ENCODE results near the gene CD47.

Gene CD47

DNA sequence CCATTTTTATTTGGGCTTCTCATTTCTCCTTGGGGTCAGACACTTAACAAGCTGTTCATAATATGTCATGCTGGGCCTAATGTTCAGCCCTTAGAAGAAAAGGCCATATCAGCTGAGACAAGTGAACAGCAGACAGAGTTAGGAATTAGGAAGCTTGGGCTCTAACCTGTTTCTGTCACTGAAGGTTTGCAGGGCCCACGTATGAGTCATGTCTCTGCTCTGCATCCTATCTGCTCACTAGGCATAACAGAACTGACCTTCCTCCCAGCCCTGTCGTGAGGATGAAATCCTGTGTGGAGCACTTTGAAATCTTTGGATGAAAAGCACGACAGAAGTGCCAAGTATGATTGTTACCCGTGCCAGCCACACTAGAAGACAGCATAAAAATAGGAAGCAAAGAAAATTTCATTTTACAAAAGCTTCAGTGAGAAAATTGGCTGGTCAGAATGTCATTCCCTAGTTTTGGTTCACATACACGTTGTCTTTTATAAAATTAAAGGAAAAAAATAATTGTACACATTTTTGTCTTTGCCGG is 26.5 kb upstream of the CD47 start:
- no peak for DNase-seq (ENCODE audit: low read depth)

DNA sequence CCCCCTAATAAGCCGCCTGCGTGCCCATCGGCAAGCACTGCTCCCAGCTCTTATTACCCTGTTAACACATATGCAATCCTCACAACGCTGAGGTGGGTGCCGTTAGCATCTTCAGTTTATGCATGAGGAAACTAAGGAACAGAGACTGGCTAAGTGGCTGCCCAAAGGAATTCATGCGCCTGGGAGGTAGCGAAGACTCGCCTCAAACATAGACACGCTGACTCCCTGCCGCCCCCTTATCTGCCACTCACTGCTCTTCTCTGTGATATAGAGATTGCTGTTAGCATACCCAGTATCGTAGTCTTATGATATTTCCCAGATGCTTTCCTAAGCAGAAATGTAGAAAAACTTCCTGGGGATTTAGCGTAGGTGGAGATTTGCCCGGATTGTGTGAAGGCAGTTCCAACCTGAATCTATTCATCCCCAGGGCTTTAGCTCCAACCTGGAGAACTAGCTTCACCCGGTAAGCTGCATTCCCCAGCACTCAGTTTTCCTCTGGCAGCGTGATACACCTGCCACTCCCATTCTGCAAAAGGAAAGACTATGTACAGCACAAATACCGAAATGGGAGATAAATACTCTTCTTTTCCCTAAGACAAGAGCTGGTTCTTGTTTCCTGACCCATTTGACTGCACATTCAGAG is 23.7 kb upstream of the CD47 start:
- DNase-seq (ENCODE audit: low read depth), result no peak

DNA sequence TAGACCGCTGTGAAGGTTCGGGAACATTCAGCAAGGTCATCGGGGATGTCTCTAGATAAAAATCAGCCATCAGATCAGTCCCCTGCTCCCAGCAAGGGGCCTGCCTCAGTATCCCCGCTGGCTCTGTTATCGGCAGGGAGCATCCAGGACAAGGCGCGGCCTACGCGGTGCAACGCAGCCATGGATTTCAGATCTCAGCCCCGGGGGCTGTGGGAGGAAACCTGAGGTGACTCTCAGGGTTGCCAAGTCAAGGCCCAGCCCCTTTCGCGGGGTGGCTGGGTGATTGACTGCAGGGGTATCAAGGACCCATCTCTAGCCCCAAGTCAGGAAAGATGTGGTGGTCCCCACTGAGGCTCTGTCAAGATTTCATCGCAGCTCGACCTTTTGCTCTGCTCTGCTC is 23.1 kb upstream of the CD47 start:
- DNase-seq (ENCODE audit: low read depth), result no peak

DNA sequence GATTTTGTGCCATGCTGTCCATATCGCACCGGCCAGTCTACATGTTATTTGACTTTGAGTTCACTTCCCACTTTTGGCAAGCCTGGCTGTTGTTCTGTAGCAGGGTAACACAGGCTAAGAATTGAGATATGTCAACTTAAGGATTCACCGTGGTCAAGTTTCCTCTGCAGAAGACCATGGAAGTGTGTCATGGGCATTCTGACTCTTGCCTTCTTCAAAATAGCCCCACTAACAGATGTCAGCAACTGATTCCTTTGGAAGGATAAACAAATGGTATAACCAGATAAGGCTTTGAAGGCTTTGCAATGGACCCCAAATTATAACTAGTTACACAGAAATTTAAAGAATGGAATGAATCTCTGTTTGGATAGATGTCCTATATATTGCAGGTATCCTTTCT is 20.1 kb upstream of the CD47 start:
- DNase-seq (ENCODE audit: low read depth), result no peak

DNA sequence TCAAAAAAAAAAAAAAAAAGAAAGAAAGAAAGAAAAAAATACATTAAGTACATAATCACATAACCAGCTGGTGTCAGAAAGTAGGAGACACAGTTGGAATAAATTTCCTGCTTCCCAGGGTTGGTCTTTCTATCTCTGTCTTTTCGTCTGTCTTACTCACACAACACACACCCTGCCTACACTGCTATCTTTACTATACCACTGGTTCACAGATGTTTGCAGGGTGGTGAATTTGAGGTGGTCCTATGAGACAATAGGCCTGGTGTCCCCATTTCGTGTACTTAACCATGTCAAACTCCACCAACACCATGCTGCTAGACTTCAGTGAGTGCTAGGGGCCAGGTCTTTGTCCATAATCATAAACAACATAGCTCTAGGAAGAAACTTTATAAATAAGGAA is 17.6 kb upstream of the CD47 start:
- DNase-seq (ENCODE audit: low read depth), result no peak

DNA sequence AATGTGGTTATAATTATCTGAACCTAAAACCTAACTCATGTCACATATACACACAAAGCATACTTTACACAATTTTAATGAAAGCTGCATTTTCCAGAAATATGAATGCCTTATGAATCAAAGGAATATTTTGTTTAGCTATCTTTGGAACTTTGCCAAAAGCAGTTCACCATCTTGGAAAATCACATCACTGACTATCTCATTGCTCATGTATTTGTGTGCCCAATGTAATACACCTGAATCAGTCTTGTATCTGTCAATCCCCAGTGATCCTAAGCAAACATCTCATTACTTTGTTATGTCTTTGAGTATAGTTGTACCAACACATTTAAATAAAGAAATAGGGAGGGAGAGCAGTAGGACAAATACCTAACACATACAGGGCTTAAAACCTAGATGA is 15.6 kb upstream of the CD47 start:
- no peak for DNase-seq (ENCODE audit: low read depth)

DNA sequence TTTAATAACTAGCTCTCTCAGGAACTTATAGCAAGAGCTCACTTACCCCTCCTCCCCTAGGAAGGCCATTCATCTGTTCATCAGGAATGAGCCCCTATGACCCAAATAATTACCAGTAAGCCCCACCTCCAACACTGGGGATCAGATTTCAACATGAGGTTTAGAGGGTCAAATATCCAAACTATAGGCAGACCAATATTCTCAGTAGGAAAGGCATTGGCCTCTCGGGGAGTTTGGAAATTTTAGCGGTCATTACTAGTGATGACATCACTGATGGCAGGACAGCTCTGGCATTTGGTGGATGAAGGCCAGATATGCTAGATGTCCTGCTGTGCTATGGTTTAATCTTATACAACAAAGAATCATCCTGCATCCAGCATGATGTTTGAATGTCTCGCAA is 15.2 kb upstream of the CD47 start:
- no peak for DNase-seq (ENCODE audit: low read depth)

DNA sequence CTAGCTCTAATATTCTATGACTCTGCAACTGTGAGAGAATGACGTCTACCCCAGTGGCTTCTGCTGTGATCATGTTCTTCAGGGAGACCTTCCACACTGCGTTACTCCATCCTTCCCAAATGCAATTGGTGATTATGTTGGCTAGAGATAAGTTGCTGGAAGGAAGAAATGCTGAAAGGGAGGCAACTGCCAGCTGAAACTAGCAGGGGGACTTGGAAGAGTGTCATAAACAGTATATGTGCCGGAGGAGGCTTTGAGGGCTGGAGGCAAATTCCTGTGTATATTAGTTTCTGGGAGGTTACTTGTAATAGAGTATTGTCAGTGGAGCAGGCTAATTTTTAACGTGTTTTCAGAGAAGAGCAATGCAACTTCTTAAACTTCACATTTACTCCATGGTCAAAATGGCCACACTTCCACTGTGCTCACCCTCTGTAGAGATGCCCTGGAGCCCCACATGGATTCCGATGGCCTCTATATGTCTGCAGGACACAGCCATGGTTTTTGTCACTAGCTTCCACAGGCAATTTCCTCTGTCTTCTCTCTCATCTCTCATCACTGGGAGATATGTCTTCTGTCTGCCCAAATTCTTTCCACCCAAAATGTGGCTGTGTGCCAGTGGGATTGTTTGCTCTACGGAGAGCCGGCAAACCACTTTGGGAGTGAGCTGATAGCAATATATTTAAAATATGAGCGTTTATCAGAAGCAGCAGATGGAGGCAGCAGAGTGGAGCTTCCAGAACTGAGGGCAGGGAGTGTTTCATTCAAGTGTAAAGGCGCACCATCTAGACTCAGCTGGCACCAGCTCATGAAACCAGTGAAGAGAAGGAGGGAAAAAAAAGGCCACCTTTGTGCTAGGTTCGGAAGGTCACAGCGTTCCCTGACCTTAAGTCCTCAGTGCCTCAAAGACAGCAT is 13.3 kb upstream of the CD47 start:
- DNase-seq (ENCODE audit: low read depth), result no peak

DNA sequence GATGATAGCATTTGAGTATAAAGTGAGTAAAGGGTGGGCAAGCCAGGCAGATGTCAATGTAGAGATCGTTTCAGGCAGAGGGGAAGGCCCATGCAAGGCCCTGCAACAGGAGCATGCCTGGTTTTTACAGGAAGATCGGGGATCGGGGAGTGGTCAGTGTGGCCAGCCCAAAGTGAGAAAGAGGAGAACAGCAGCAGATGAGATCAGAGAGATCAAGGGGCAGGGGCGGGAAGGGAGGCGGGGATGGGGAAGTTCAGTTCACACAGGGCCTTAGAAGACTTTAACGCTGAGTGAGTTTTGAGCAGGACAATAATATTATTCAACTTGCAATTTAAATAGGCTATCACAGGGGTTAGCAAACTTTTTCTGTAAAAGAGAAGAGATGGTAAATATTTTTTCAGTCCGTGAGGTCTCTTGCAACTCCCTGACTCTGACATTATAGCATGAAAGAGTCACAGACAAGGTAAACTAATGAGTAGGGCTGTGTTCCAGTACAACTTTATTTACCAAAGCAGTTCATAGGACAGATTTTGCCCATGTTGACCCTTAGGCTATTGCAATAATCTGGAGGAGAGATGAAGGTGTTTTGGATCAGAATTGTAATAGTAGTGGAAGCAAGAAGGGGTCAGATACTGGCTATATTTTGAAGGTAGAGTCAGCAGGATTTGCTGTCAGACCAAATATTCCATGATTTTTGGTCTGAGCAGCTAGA is 12.4 kb upstream of the CD47 start:
- no peak for DNase-seq (ENCODE audit: low read depth)

DNA sequence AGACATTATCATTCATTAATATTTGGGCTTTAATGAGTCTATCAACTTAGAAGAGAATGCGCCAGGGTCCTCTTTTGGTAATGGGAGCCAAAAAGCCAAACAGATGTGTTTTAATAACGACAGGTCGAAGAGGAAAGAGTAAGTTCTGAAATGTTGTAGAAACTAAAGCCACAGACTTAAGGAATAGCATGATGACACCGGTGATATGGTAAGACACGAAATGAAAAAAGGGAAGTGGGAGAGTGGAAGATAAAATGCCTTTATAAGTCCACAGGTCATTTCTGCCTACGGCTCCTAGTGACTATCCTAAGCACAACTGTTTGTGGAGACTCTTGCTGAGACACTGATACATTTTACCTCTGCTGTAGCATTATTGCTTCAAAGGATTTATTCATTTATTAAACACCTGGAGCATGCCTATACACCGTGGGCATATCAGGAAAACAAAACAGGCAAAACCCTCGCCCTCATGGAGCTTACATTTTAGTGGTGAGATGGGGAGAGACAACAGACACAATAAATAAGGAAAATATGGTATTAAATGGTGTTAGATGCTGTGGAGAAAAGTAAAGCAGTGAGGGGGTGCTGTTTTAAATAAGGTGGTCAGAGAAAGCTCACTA is 11.7 kb upstream of the CD47 start:
- DNase-seq (ENCODE audit: low read depth), result no peak

DNA sequence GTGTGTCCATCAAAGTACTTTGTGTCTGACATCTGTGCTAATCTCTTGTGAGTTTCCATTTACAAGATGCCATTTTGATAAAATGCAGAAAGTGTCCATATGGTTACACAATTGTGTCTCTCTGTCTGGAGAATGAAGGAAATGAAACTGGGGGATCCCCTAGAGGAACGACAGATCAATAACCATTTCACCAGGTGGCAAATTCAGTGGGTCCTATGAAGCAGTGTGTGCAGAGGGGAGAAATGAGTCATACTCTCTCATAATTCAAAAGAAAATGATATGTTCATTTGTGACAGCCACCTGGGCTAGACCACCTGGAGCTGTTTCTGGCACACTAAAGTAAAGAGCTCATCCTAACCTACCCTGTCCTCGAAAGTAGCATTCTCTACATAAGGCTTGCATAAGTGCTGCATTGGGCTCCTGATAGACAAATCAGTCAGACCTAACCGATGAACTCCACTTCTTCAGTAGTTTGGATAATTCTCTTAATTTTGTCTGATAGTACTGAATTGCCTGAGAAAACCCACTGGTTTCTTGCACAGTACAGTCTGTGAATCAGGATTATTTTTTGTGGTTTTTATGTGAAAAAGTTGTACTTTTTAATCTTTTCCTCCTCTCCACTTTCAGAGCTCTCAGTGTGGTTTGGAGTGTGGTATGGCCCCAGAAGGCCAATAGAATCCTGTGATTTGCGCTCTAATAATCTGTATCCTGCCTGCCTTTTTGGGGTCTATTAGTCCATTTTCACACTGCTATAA is 10.3 kb upstream of the CD47 start:
- no peak for DNase-seq (ENCODE audit: low read depth)

DNA sequence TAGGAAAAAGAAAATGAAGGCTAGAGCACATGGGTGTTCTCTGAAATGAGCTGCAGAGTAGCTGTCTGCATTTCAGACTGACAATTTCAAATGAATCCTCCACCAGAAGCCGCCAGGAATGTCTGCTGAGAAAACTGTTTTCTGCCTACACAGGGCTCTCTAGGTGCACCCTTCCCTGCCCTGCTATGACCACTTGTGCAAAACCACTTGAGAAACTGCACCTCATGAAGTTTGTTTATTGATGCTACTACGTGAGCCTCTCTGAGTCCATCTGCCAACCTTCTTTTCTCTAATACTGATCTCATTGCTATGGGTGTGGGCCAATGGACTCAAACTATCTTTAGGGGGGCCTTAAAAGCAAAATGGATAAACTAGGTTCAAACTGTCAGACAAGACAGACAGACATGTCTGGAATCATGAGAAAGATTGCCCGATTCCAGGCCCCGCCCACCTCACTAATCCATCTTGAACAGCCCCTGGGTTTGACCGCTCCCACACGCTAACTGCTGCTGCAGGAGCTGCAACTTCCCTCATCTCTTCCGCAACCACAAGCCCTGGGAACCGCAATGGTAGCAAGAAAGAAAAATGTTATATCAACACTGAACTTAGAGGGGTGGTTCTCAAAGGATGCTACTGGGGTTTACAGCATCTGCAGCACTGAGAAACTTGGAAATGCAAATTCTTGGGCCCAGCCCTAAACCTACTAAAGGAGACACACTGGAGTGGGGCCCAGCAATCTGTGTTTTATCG is 9.0 kb upstream of the CD47 start:
- no peak for DNase-seq (ENCODE audit: low read depth)

DNA sequence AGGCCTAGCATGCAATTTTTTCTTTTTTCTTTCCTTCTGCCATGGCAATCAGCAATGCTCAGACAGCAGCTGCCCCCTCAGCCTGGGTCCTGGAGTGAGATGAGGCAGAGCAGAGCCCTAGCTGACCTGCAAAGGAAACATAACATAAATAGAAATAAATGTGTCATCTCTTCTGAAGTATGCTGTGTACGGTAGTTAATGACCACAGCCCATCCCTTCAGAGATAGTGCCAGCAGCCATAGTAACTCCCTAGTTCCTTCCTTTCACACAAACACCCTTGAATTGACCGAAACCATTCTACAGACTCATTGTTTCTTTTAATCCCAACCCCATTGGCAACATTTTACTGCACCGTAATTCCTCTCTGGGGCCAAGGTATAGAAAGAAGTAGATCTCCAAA is 8.4 kb upstream of the CD47 start:
- no peak for DNase-seq (ENCODE audit: low read depth)

DNA sequence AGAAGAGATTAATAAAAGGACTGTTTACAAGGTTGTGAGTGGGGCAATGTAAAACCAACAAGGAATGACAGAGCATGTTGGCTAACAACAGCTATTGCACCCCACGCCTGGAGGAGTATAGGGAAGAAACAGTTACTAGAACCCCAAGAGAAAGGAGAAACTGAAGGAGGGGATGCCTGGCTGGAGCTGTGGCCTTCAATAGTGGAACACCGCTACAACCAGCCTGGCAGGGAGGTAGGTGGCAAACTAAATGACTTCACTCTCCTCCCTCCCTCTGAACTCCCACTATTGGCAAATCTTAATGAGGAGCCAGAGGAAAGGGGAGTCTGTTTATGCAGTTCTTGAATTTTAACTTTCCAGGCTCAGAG is 7.2 kb upstream of the CD47 start:
- DNase-seq (ENCODE audit: low read depth), result no peak

DNA sequence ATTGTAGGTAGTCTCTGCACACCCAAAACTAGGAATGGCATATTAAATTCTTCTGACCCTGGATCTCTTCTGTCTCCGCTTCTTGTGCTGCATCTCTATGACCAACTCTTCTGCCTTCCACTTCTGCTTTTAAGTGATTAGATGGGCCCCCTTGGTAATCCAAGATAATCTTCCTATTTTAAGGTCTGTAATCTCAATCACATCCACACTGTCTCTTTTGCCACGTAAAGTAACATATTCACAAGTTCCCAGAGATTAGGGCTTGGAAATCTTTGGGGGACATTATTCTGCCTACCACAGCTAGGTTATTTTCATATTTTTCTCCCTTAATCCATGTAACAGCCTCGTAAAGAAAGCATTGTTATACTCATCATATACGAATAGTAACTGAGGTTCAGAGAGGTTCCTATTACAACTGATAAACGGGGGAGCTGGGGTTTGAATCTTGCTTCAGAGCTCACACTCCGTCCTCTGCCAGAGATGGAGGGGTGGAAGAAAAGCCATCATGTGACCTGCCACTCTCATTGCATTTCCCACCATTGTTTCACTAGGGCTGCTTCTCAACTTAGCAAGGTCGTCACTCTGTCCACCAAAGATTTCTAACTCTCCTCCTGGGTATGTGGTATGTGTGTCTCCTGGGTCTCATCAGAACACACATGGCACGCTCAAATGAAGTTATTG is 6.6 kb upstream of the CD47 start:
- no peak for DNase-seq (ENCODE audit: low read depth)

DNA sequence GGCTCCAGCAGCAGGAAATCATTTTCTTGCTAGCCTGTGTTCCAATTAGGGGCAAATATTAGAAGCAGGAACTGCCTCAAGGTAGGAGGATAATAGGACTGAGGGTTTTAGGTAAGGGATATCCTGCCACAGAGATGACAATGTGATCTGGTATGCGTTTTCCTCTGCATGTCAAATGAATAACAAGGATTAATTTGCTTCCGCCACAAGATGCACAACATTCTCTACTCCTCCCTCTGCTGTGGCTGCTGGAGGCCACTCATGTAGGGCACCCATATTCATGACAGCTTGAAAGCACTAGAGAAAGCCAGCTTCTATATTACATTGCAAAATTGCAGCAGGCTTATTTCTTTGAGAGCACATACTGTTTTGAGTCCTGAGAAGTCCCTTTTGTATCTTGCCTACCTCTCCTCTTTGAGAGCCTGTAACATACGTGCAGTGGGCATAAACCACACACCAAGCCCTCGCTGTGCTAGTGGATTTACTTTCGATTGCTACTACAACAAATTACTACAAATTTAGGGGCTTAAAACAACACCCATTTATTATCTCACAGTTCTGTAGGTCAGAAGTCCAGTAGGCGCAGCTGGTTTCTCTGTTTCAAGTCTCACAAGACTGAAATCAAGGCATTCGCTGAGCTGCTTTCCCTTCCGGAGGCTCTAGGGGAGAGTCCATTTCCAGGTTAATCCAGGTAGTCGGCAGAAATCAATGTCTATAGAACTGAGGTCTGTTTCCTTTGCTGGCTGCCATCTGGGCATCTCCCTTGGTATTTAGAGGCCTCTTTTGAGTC is 5.9 kb upstream of the CD47 start:
- no peak for DNase-seq (ENCODE audit: low read depth)

DNA sequence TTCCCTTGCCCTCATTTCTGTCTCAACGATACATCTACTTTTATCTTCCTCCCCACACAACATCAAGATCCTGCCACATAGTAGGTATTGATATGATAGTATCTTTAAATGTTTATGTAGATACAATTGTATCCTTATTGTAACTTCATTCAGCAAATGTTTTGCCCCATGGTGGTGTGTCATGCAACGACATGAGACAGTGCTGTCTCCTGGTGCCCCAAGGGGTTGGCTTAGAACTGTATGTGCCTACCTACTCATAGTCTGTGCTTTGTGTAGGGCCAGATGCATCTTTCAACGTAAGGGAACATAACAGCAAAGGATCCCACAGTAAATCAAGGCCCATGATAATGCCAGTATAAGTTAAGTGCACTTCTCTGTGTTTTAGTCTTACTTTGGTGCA is 2.8 kb upstream of the CD47 start:
- no peak for DNase-seq (ENCODE audit: low read depth)

DNA sequence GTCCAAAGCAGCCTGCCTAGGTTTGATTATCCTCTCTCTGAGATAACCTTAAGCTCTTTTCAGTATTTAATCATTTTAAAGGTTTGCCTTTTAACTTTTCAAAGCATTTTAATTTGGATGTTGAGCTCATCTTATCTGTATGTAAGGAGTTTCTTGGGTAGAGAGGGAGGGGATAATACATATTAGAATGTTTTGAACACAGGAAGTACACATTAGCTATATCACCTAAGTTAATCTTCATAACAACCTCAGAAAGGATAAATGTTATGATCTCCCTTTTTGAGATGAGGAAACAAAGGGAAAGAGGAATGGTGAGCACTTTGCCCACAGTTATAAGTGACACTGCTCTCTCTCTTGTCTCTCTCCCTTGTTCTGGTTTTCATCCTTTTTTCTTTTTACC is 2.2 kb upstream of the CD47 start:
- no peak for DNase-seq (ENCODE audit: low read depth)

DNA sequence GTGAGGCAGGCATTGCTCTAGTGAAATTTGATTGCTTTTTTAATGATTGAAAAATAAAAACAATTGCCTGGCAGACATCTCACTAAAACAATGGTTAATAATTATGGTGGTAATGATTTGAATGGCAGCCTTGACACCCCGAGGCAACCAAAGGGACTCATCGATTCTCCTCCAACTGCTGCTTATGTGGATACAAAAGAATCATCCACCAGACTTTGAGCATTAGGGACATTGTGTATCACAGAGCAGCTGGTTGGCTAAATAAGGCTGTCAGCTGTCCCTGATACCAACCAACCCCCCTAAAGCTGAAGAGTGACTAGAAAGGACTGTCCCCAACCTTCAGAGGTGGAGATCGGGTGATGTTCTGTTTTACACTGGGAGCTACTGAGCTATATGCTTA is 1.7 kb upstream of the CD47 start:
- DNase-seq (ENCODE audit: low read depth), result no peak
